ENCODE data around the gene RASSF1.

RASSF1 gene

DNA sequence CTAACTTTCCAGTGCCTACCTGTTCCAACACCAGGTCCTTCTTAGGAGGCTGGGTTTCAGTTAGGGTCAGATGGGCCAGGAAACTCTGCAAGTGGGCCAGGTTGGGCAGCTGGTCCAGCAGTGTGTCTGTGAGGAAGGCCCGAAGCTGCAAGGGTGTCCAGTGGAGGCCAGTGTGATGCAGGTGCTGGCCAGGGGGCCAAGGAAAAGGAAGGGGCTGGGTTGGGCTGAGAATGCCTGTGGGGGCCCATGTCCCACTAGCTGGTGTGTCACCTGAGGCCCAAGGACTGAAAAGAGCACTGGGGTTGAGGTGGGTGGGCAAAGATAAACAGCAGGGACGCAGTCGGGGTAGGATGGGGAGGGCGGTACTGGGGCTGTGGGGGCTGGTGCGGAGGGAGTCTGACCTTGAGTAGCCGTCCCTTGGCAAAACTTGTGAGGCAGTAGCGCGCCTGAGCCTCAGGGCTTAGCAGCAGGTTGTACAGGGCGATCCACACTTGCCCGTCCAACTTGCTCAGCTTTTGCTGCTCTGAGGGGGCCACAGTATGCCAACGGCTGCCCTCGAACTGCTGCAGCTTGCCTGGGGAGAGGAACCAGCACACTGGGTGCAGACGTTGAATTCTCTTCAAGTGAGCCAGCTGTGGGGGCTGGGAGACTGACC lies 1.5 kb upstream of the RASSF1 start:
- no peak for FAIRE-seq

DNA sequence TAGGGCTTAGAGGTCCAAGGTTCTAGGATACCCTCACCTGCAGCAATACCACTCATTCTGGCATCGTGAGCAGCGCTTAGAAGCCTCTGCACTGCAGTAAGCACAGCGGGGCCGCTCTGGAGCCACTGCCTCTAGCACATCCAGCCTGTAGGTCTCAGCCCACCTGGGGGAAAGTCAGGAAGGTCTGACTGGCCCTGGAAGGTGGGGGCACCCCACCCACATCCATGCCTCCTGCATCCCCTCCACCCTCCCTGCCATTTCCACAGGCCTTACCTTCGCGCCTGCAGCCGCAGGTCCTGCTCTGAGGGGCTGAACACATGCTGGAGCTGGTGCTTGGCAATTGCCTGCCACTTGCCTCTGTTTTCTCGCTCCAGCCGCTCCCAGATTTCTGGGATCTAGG lies 901 bp upstream of the RASSF1 start:
- FAIRE-seq: no peak

DNA sequence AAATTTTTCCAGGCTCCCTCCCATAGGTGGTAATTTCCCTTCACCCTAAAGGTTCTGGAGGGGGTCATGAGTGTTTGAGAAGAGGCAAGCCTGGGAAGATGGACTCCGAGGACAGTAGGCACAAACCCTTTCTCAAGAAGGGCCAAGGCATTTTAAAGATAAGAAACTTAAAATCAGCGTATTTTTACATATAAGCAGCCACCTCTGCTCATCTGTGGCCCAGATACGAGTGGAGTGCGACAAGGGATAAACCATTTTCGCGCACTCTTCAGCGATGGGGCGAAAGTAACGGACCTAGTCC lies 539 bp downstream of the RASSF1 start:
- no peak for FAIRE-seq

DNA sequence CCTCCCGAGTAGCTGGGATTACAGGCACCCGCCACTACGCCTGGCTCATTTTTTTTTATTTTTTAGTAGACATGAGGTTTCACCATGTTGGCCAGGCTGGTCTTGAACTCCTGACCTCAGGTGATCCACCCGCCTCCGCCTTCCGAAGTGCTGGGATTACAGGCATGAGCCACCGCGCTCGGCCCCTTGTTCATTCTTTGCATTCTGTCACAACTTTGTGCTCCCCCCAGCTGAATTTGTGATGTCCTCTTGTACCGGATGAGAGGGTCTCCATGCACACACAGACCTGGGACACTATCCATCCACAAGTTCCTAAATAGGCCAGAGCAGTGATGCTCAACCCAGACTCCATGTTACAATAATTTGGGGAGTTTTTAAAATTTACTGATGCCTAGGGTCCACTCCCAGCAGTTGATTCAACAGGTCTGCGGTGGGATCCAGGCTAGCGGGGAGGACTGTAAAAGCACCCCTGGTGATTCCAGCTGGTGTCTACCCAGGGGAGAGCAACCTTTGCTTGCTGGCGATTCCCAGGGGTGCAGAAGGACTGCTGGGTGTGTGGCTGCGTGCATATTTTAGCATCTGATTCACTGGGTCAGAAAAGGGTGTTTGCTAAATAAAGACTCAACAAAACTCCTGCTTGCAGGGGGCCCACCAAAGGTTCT lies 1.0 kb downstream of the RASSF1 start:
- no peak for FAIRE-seq

DNA sequence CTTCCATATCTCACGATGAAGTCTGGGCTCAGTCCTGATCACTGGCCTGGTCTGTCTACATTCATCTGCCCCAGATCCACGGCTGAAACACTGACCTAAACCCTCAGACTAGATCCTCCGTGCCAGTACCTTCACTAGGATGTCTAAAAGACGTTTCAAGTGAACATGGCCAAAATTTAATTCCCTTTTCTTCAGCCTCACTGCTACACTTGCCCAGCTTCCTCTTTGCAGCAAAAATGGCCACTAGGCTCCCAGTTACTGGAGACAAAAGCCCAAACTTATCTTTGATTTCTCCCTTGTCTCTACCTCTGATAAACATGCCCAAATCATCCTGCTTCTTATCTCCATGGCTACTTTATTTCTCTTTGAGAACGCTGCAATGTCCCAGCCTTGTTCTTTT lies 1.7 kb downstream of the RASSF1 start:
- no peak for FAIRE-seq

DNA sequence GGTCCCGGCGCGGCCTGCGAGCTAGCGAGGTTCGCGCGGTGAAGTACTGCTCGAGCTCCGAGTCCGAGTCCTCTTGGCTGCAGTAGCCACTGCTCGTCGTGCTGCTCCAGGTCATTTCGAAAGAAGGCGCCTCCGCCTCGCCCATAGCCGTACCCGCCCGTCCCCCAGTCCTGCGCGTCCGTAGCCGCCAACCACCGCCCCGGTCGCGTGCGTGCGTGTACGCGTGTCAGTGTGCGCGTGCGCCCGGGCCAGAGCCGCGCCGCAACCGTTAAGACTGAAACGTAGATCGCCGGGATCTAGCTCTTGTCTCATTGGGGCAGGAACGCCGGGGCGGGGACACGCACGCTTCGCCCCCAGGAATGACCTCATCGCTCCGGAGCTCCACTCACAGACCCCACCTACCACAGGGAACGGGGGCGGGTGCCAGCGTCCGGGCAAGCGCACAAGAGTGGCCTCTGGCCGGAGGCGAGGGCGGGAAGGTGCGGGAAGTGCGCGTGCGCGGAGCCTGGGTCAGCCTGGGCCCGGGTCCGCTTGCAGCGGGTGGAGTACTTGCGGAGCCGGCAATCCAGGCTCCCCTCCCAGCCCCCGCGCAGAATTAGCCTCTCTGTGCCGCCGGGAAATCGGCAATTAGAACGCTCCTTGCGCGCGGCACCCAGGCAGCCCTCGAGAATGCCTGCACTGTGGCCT lies 3.3 kb downstream of the RASSF1 start:
- peak; percentile 91 for FAIRE-seq

DNA sequence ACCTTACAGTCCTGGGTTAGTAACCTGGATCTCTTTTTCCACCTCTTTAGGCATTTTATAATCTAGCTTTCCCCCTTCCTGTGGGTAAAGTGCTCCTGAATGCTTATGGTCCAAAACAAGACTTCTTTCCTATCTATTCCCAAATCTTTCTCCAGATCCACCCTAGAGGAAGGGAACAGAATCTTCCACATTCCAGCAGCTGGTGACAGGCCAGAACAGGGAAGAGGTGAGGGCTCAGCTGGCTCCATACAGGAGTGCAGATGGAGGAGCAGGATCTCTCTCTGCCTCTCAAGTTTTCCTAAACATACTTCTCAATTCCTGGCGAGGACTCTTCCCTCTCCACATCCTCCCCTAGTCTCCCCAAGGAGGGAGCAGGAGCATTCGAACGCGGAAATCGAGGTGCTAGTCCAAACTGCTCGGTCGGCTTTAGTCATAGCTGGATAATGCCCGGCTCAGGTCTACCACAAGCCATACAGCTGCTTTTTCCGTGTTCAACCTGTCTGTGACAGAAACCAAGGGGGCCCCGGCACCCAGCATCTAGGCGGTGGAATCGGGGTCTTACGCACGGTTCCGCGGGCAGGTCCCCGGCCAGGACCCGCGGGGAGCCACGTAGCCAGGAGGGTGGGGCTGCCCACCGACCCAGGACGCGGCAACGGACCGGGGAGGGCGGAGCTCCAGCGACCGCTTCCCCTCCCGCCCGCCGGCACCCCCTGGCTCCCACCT lies 4.0 kb downstream of the RASSF1 start:
- FAIRE-seq: no peak

DNA sequence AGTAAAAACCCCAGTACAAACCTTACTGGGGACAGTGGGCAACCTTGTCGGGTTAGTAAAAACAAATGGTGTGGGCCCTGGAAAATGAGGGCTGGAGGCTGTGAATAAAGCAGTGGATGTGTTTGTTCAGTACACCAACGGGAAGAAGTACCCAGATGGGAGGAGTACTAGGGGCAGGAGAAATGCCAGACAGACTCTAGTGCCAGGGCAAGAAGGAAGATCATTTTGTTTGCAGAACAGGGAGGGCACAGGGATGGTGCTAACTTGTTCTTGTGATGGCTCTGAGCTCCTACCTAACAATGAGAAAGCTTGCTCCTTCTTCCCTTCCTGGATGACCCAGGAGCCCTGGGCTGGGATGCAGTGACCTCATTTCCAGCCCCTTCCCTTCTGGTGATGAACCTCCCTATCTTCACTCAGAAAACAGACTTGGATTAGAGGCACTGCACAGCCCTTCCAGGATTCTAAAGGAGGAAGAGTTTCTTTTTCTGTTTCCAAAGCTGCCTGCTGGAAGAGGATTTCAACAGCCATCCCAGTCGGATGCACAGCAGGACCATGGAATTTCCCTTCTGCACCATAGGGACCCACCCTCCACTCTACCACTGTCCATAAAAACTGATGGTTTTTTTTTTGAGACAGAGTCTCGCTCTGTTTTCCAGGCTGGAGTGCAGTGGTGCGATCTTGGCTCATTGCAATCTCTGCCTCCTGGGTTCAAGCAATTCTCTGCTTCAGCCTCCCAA lies 6.1 kb downstream of the RASSF1 start:
- FAIRE-seq: no peak

DNA sequence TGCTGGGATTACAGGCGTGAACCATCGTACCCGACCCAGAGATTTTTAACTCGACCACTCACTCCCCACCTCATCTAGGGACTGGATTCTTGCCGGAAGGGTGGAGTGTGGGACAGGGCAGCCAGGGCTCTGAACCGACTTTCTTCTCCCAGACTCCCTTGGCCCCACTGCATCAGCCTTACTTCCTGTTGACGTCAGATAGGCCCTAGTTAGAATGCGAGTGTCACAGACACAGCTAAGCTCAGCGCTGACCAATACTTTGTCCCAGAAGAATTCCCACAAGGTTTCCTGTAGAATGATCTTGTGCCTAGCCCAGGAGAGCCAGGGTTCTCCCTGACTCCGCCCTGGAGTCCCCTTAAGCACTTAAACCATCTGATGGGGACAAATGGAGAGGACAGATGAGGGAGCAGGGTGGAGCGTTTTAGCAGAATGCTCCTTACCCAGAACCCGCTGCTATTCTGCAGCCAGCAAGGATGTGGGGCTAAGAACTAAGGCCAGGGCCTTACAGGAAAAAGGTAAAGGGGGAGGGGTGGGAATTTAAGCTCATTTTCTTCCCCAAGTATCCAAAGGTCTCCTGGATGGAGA lies 6.8 kb downstream of the RASSF1 start:
- no peak for FAIRE-seq

DNA sequence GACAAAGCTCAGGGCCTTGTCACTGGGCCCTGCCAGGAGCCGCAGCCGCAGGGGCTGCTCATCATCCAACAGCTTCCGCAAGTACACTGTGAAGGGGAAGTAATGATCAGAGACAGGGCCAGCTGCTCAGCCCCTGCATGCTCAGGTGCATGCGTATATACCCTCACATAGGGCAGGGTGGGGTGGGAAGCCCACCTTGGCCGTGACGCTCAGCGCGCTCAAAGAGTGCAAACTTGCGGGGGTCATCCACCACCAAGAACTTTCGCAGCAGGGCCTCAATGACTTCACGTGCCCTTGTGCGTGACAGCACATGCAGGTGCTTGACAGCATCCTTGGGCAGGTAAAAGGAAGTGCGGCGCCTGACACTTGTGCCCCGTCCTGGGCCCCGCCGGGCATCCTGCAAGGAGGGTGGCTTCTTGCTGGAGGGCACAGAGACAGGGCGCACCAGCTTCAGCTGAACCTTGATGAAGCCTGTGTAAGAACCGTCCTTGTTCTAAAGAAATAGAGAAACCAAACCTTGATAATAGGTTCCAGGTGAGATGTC lies 9.2 kb downstream of the RASSF1 start:
- FAIRE-seq: no peak

DNA sequence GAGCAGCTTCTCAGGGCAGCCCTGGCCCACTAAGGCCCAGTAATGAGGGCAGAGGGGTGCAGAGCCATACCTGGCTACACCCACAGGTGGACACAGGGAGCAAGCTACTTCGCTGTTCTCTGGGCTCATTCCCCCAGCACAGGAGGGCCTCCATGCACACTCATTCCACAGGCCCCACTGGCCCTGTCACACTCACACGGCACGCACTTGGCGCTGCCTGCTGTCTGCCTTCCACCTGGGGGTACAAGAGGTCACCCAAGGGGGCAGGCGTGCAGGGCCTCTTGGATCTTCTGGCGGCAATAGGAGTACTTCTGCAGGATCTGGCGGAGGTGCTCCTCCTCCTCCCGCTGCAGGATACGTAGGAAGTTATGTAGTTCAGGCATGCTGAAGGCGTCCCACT lies 10.3 kb downstream of the RASSF1 start:
- FAIRE-seq: no peak

DNA sequence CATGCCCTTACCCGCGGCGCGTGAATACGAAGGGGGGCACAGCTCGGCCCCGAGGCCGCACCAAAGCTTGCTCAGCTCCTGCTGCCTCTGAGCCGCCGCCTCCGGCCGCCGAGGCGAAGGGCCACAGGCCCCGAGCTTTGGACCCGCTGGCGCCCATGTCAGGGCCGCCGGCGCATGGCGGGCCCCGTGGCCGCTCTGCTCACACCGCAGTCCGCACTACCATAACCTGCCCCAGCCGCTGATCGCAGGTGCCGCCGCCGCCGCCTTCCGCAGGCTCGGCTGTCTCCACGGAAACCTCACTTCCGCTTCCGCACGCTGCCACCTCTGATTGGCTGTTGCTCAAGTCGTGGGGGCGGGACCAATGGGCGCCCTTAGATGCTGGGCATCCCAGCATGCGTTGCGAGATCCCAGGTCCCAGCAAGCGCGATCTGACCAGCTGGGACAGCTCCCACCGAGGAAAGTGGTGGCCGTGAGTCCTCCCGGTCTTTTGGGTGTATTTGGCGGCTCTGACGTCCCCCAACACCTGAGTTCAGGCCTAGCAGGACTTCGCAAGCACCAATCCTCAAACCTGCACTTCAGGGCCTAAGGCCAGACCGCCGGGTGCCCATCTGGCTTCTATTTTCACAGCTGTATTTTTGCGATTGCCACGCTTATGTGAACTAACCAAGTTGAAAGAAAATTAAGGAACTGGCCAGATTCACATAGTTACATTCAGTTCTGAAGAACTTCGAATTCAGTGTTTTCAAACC lies 12.5 kb downstream of the RASSF1 start, which contains the start of gene TUSC2:
TUSC2 (minus strand) TSS at position 281 of the 749 bp plus-strand sequence; CDS start at position 157, 124 bp downstream.
- FAIRE-seq: peak; percentile 77

DNA sequence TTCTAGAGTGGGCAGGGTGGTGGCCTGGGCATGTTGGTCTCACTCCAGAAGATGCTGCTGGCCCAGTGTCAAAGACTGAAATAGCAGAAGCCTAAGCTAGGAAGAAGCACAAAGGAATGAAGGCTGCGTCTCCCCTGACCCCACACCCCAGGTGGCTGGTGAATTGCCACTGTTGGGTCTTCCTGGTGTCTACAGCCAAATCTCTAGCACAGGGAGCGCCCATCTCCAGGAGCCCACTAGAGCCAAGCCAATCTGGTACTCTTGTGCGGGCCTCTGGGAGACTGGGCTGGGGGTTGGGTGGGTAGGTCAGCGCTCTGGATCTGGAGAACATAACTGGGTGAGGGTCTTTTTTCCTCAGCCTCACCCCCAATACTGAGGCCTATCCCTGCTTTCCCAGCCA lies 13.5 kb downstream of the RASSF1 start:
- no peak for FAIRE-seq

DNA sequence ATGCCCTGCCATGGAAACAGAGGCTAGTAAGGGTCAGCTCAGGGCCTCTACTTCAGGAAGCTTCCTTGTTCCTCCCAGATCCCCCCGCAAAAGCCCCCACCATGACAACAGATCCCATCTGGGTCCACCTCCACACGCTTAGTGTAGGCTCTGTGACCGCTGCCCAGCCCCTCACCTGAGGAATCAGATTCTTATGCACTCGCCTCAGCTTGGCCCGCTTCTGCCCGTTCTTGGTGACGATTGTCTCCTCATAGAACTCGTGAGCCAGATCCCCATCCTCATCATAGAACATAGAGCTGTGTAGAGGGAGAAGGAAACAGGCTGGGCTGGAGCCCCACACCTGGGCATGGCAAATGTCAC lies 14.5 kb downstream of the RASSF1 start:
- FAIRE-seq: no peak

DNA sequence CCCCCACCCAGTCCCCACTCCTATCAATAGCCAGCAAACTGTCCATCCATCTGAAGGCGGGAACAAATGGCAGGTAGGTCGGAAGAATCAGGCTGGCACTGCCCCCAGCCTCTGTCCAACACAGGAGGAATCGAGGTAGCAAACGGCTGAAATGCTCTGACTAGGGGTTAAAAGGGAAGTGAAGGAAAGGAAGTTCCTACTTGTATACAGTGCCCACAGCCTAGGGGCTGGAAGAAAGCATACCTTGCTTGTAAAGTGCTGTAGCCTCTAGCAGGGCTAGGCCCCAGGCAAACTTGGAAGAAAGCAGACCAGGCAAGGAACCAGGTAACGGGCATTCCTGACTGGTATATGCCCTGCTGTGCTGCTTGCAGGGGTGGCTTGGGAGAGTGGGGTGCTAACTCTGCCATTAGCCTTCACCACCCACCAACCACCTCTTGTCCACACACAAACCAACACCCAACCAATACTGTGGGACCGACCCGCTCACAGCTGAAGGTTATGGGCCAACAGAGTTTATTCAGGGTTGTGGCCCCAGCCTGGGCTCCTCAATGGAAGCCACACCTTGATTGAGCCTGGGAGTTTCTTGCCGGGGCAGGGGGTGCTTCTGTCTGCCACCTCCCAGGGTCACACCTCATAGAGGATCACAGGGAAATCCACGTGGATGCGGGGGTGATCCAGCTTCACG lies 15.0 kb downstream of the RASSF1 start:
- no peak for FAIRE-seq

DNA sequence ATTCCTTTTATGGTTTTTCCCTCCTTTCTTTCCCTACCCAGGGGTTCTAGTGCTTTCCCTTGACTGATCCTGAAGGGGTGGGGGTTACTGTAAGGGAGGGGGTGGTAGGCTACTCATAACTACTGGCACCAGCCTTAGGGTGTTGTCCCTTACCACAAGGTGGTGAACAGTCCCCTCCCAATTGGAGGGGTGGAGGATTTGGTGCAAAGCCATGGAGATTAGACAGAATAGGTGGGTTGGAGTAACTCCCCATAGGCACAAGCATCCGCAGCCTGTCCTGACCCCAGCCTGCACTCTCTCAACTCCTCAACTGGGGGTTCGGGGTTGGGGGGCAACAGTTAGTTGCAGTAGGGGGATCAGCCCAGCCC lies 15.5 kb downstream of the RASSF1 start:
- no peak for FAIRE-seq

DNA sequence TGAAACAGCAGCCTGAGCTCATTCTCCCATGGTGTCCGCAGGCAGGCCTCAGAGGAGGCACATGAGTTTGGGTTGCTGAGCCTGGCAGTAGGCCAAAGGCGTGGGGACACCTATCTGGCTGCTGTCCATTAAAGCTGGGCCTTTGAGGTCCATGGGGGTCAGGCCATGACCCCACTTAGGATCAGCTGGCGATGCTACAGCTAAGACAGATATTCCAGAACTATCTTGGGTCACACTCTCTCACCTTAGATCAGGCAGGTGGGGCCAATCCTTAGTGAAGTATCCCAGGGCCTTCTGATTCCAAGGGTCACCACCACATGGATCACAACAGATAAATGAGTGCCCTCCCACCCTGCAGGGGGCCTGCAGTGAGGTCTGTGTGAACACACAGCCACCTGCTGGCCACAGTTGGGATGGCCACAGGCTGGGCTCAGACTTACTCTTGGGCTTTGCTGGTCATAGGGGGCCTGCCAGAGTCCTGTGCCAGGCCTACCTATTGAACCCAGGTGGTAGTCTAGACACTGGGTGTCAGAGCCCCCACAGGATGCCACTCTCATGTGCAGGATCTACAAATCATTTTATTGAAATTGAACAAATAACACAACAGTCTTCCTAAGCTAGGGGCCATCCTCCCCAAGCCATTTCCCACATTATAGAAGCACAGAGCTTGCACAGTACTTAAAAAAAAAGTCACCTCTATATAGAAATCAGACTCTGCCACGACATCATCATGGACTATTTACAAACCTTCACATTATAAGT lies 16.1 kb downstream of the RASSF1 start:
- FAIRE-seq: no peak

DNA sequence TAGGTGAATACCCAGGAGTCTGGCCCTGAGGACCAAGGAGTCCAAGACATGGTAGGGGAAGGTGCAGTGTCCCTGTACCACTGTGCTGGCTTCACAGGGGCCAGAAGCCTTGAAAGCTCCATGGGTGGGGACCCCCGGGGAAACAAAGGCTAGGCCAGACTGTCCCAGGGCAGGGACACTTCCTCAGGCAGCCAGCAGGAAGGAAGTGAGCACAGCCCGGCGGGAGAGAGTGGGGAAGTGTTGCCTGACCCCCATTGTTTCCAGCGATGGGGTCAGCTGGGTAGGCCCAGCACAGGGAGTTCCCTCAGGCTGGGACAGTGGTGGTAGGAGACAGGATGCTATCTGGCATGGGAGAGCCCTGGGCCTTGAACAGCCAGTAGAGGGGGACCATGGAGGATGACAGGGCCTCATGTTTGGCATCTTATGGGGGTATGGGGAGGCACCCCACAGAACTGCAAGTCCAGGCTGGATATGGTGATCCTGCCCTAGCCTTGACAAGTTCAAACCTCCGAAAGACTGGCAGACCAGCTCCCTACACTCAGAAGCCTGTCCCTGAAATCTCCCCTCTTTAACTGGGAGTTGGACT lies 16.9 kb downstream of the RASSF1 start:
- no peak for FAIRE-seq

DNA sequence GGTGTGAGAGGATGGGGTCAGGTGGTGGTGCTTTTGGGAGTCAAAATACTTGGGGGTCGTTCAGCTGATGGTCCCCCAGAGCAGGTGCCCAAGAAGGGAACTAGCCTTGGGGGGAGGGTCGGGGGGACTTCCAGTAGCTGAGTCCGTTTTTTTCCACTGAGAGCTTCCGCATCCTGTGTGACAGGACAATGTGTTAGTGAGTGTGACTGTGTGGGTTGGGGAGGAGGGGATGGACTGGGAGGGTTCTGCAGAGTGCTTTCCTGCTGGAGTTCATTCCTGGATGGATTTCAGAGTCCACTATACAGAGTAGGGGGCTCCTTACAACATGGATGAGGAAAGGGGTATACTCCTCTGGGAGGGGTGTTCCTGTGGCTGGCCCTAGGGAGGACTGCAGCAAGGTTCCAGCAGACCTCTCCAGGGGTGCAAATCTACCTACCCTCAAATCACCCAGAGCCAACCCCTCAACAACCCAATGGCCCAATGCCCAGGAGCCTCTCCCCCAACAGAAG lies 17.5 kb downstream of the RASSF1 start:
- FAIRE-seq: no peak

All from TTC549 (cell line).